CD8-positive, alpha-beta memory T cell (primary cell): ENCODE results near the gene ZBTB44. TPM values are rescaled to one million over a fixed set of nuclear protein-coding genes. Genes with fewer than 3 reads are reported as not detected.
A peak's percentile ranks its signal among the peaks of the same experiment; 100 is the strongest.
"Not testable (repeated sequence)": the region's sequence is repeated elsewhere in the genome, so short reads cannot be mapped to it uniquely, and the experiment has no call there.

ENCODE experiments used
- CTCF ChIA-PET: fragments of 350-600 bp; sonication (Branson Sonifier 250); formaldehyde crosslinking; loops from one replicate; lab custom pipeline; 2021; ENCODE audit warnings: antibody characterized with exemption; lab: Charles Lee
- POLR2A ChIA-PET: fragments of 350-600 bp; sonication (Branson Sonifier 250); formaldehyde crosslinking; loops from one replicate; lab custom pipeline; 2021; ENCODE audit warnings: antibody characterized with exemption; lab: Charles Lee
- DNase-seq, 5 donors: peaks; one replicate each; pipeline versions ENCODE4 v3.0.0 to v3.0.0-alpha.2; 2020 to 2022; ENCODE audit warnings: mixed read lengths in 1 of 5
- H3K27ac ChIP-seq: one replicate; pipeline ENCODE4 v1.7.0; 2013; ENCODE audit warnings: low read depth, mild to moderate bottlenecking, low read length, moderate library complexity
- H3K27me3 ChIP-seq: 2 replicates; pipeline ENCODE4 v1.7.0; 2013; ENCODE audit warnings: low read length, mild to moderate bottlenecking; ENCODE audit not compliant: insufficient read depth, poor library complexity, severe bottlenecking
- H3K36me3 ChIP-seq: 2 replicates; pipeline ENCODE4 v1.7.0; 2013; ENCODE audit warnings: mild to moderate bottlenecking, low read length, moderate library complexity; ENCODE audit not compliant: insufficient read depth
- H3K4me1 ChIP-seq: 2 replicates; pipeline ENCODE4 v1.7.0; 2013; ENCODE audit warnings: mild to moderate bottlenecking, low read length, moderate library complexity; ENCODE audit not compliant: insufficient read depth
- H3K4me3 ChIP-seq: 2 replicates; pipeline ENCODE4 v1.7.0; 2013; ENCODE audit warnings: mild to moderate bottlenecking, low read length
- H3K9me3 ChIP-seq: 2 replicates; pipeline ENCODE4 v1.7.0; 2013; ENCODE audit warnings: mild to moderate bottlenecking, low read length
- H3K27ac Mint-ChIP-seq, 8 donors: one replicate each; pipeline ENCODE4 v1.8.0; 2020 to 2021; ENCODE audit warnings: mixed read lengths in 8 of 8, mild to moderate bottlenecking in 6 of 8, inconsistent platforms in 3 of 8, moderate library complexity in 3 of 8
- H3K27me3 Mint-ChIP-seq, 2 donors: one replicate each; pipeline ENCODE4 v1.8.0; 2020 to 2021; ENCODE audit warnings: mixed read lengths in 2 of 2, mild to moderate bottlenecking in 1 of 2, moderate library complexity in 1 of 2
- H3K36me3 Mint-ChIP-seq, 3 donors: one replicate each; pipeline ENCODE4 v1.8.0; 2020 to 2021; ENCODE audit warnings: mixed read lengths in 3 of 3, inconsistent platforms in 1 of 3, mild to moderate bottlenecking in 1 of 3
- H3K4me1 Mint-ChIP-seq, 3 donors: one replicate each; pipeline ENCODE4 v1.8.0; 2020 to 2021; ENCODE audit warnings: mixed read lengths in 3 of 3, inconsistent platforms in 1 of 3, mild to moderate bottlenecking in 1 of 3
- H3K4me3 Mint-ChIP-seq, 7 donors: one replicate each; pipeline ENCODE4 v1.8.0; 2020 to 2021; ENCODE audit warnings: mixed read lengths in 7 of 7, mild to moderate bottlenecking in 6 of 7, moderate library complexity in 4 of 7, inconsistent platforms in 2 of 7
- H3K9me3 Mint-ChIP-seq, 5 donors: one replicate each; pipeline ENCODE4 v1.8.0; 2020 to 2022; ENCODE audit warnings: mixed read lengths in 5 of 5, mild to moderate bottlenecking in 3 of 5, moderate library complexity in 2 of 5, inconsistent platforms in 1 of 5
- polyA plus RNA-seq: library from polyadenylated mRNA; unstranded; fragments of 300-500 nt; fragmentation: Illumina TruSeq; gene quantifications from one replicate; pipeline ENCODE4 v1.2.3, GENCODE V29; 2021
- total RNA-seq, 2 experiments: library from RNA; stranded (reverse); gene quantifications; one replicate each; pipeline ENCODE4 v1.2.3, GENCODE V29; 2021

Gene ZBTB44
- total and polyA plus RNA-seq, 3 experiments from 2014 or later = 8.2 to 44.0 (median 41.3) TPM

- H3K36me3 Mint-ChIP-seq = peaks cover 4 to 28% (median 6%) of the 10 kb centered on the region in 3 donors
- Histone ChIP-seq H3K4me1 (peaks cover 12% of the 10 kb centered on the region), H3K4me3 (no peak overlapping the region), H3K27ac (no peak overlapping the region), H3K9me3 (peaks cover 5% of the 10 kb centered on the region), H3K36me3 (no peaks in the 10 kb centered on the region), H3K27me3 (no peaks in the 10 kb centered on the region)
- no peak overlapping the region for H3K27ac Mint-ChIP-seq
- no peaks in the 10 kb centered on the region for H3K27me3 Mint-ChIP-seq
- H3K4me1 Mint-ChIP-seq = peaks cover 30 to 31% (median 31%) of the 10 kb centered on the region in 3 donors
- peak overlapping the region in 1 of 7 donors; percentile 61 for H3K4me3 Mint-ChIP-seq
- CTCF ChIA-PET = interaction anchor here (1.0 kb wide), 1 partner anchor 32 kb away, joined by 3 read pairs; no protein-coding TSS in a partner anchor
- DNase-seq = no peak
- POLR2A ChIA-PET = no interaction called here
- H3K9me3 Mint-ChIP-seq = peaks cover 5 to 14% (median 10%) of the 10 kb centered on the region in 5 donors
Observed at GRCh38 chr11:130337281-130338089, 22.8 kb upstream of the ZBTB44 start.

- H3K27ac Mint-ChIP-seq, H3K4me1 ChIP-seq, H3K27ac ChIP-seq, CTCF ChIA-PET, H3K27me3 ChIP-seq, POLR2A ChIA-PET, H3K9me3 ChIP-seq, H3K9me3 Mint-ChIP-seq, H3K27me3 Mint-ChIP-seq, H3K4me3 Mint-ChIP-seq, DNase-seq, H3K4me1 Mint-ChIP-seq, H3K4me3 ChIP-seq, H3K36me3 ChIP-seq: not testable (repeated sequence)
- H3K36me3 Mint-ChIP-seq = peaks cover 0 to 24% (median 1%) of the 10 kb centered on the region in 3 donors
Observed at GRCh38 chr11:130331397-130331796, 16.7 kb upstream of the ZBTB44 start.

- Mint-ChIP-seq H3K4me1 (no peaks in the 10 kb centered on the region), H3K27ac (no peak overlapping the region), H3K36me3 (peaks cover 0 to 18% (median 1%) of the 10 kb centered on the region in 3 donors), H3K27me3 (no peaks in the 10 kb centered on the region), H3K9me3 (peaks cover 0 to 2% (median 0%) of the 10 kb centered on the region in 5 donors), H3K4me3 (no peak overlapping the region)
- no peaks in the 10 kb centered on the region for H3K27me3 ChIP-seq
- no peak overlapping the region for H3K4me3 ChIP-seq
- H3K36me3 ChIP-seq = no peaks in the 10 kb centered on the region
- no peak for DNase-seq
- ChIA-PET CTCF (no interaction called here), POLR2A (no interaction called here)
- no peaks in the 10 kb centered on the region for H3K4me1 ChIP-seq
- no peak overlapping the region for H3K27ac ChIP-seq
- no peaks in the 10 kb centered on the region for H3K9me3 ChIP-seq
Observed at GRCh38 chr11:130330101-130330684, 15.5 kb upstream of the ZBTB44 start.

- no peak overlapping the region for H3K4me3 Mint-ChIP-seq
- H3K36me3 Mint-ChIP-seq = peaks cover 1 to 23% (median 1%) of the 10 kb centered on the region in 3 donors
- no peaks in the 10 kb centered on the region for H3K4me1 ChIP-seq
- no peaks in the 10 kb centered on the region for H3K9me3 ChIP-seq
- no peak overlapping the region for H3K4me3 ChIP-seq
- no peak overlapping the region for H3K27ac ChIP-seq
- POLR2A ChIA-PET = no interaction called here
- no peaks in the 10 kb centered on the region for H3K27me3 ChIP-seq
- H3K4me1 Mint-ChIP-seq = no peaks in the 10 kb centered on the region
- H3K9me3 Mint-ChIP-seq = peaks cover 0 to 2% (median 0%) of the 10 kb centered on the region in 5 donors
- DNase-seq = no peak
- no peaks in the 10 kb centered on the region for H3K27me3 Mint-ChIP-seq
- H3K36me3 ChIP-seq = no peaks in the 10 kb centered on the region
- no peak overlapping the region for H3K27ac Mint-ChIP-seq
- CTCF ChIA-PET = no interaction called here
Observed at GRCh38 chr11:130328420-130328819, 13.7 kb upstream of the ZBTB44 start.

- Mint-ChIP-seq H3K36me3 (peaks cover 1 to 27% (median 1%) of the 10 kb centered on the region in 3 donors), H3K9me3 (peaks cover 0 to 2% (median 2%) of the 10 kb centered on the region in 5 donors), H3K27me3 (no peaks in the 10 kb centered on the region), H3K4me3 (no peak overlapping the region), H3K4me1 (no peaks in the 10 kb centered on the region), H3K27ac (no peak overlapping the region)
- DNase-seq = no peak
- Histone ChIP-seq H3K4me3 (no peak overlapping the region), H3K9me3 (no peaks in the 10 kb centered on the region), H3K27me3 (no peaks in the 10 kb centered on the region), H3K36me3 (no peaks in the 10 kb centered on the region), H3K27ac (no peak overlapping the region), H3K4me1 (no peaks in the 10 kb centered on the region)
- ChIA-PET POLR2A (no interaction called here), CTCF (no interaction called here)
Observed at GRCh38 chr11:130327716-130328115, 13.0 kb upstream of the ZBTB44 start.

GRCh38 chr11:130325691-130326090, 11.0 kb upstream of the ZBTB44 start:
- H3K4me1 ChIP-seq = no peaks in the 10 kb centered on the region
- no peaks in the 10 kb centered on the region for H3K4me1 Mint-ChIP-seq
- H3K4me3 ChIP-seq = no peak overlapping the region
- H3K36me3 ChIP-seq = no peaks in the 10 kb centered on the region
- no peaks in the 10 kb centered on the region for H3K9me3 ChIP-seq
- H3K36me3 Mint-ChIP-seq = peaks cover 1 to 36% (median 1%) of the 10 kb centered on the region in 3 donors
- POLR2A ChIA-PET = no interaction called here
- H3K27ac Mint-ChIP-seq = no peak overlapping the region
- DNase-seq = no peak
- H3K4me3 Mint-ChIP-seq = no peak overlapping the region
- no peaks in the 10 kb centered on the region for H3K27me3 Mint-ChIP-seq
- CTCF ChIA-PET = no interaction called here
- no peak overlapping the region for H3K27ac ChIP-seq
- no peaks in the 10 kb centered on the region for H3K27me3 ChIP-seq
- H3K9me3 Mint-ChIP-seq = peaks cover 2 to 15% (median 12%) of the 10 kb centered on the region in 5 donors

- no peak overlapping the region for H3K4me3 ChIP-seq
- no peaks in the 10 kb centered on the region for H3K4me1 Mint-ChIP-seq
- no peaks in the 10 kb centered on the region for H3K36me3 ChIP-seq
- POLR2A ChIA-PET = no interaction called here
- H3K4me1 ChIP-seq = no peaks in the 10 kb centered on the region
- H3K27me3 Mint-ChIP-seq = no peaks in the 10 kb centered on the region
- no peaks in the 10 kb centered on the region for H3K27me3 ChIP-seq
- H3K27ac ChIP-seq = no peak overlapping the region
- H3K9me3 ChIP-seq = no peaks in the 10 kb centered on the region
- H3K36me3 Mint-ChIP-seq = peaks cover 1 to 35% (median 1%) of the 10 kb centered on the region in 3 donors
- DNase-seq = no peak
- CTCF ChIA-PET = no interaction called here
- H3K4me3 Mint-ChIP-seq = no peak overlapping the region
- H3K27ac Mint-ChIP-seq = no peak overlapping the region
- H3K9me3 Mint-ChIP-seq = peaks cover 2 to 15% (median 12%) of the 10 kb centered on the region in 5 donors
Observed at GRCh38 chr11:130323452-130324450, 9.0 kb upstream of the ZBTB44 start.
